Measurements from ENCODE around the gene MCCC2.

- TF ChIP-seq MAFK (IDR thresholded peaks at IDR 0.05; ENCODE audit: low read depth, low read length) (no peak), EZH2 (IDR thresholded peaks at IDR 0.05; ENCODE audit: low read depth, low read length, severe bottlenecking) (no peak), POLR2A (IDR thresholded peaks at IDR 0.05; ENCODE audit: control extremely low read depth in 1 of 2, low read depth in 2 of 2, low read length in 2 of 2) (no peak), EGR1 (IDR thresholded peaks at IDR 0.05; ENCODE audit: borderline replicate concordance, low read depth, low read length) (no peak)
Measured at GRCh38 chr5:71563161-71563560, 24.0 kb upstream of the MCCC2 start.

All from H1 (cell line).